PC-9 (cell line): ENCODE results near the gene LRP1B. TPM values are rescaled to one million over a fixed set of nuclear protein-coding genes. Genes with fewer than 3 reads are reported as not detected.

Source experiments
- BruUV-seq: library from RNA; stranded (reverse); fragments of 400-500 nt; replicated peaks from 2 replicates; lab custom pipeline; 2021; lab: Mats Ljungman, UMichigan
- CTCF ChIA-PET: fragments of 300-600 bp; sonication (Branson Sonifier 250); formaldehyde crosslinking; loops from one replicate; lab custom pipeline; 2022; ENCODE audit warnings: antibody characterized with exemption; lab: Charles Lee
- POLR2A ChIA-PET: fragments of 300-600 bp; sonication (Branson Sonifier 250); formaldehyde crosslinking; loops from one replicate; lab custom pipeline; 2022; ENCODE audit warnings: antibody characterized with exemption; ENCODE audit not compliant: unreplicated experiment; lab: Charles Lee
- DNase-seq, 2 experiments: peaks; one replicate each; pipeline versions ENCODE4 v3.0.0 to v3.0.0-alpha.2; 2015 to 2022; ENCODE audit warnings: mixed read lengths in 1 of 2
- H2AFZ ChIP-seq: fragments of 200-600 bp; sonication (generic); 2 replicates; pipeline ENCODE4 v1.8.1; 2017; ENCODE audit warnings: antibody characterized with exemption
- H3F3A ChIP-seq: fragments of 200-600 bp; sonication (generic); 2 replicates; pipeline ENCODE4 v1.8.1; 2017; ENCODE audit warnings: antibody characterized with exemption, mild to moderate bottlenecking, low read depth; ENCODE audit not compliant: insufficient read depth
- H3K27ac ChIP-seq: fragments of 200-600 bp; sonication (generic); 2 replicates; pipeline ENCODE4 v1.6.1; 2016; ENCODE audit warnings: mixed run types
- H3K27me3 ChIP-seq: fragments of 200-600 bp; sonication (generic); 2 replicates; pipeline ENCODE4 v1.6.1; 2016; ENCODE audit warnings: low read depth, mixed run types; ENCODE audit not compliant: insufficient read depth
- H3K36me3 ChIP-seq: fragments of 200-600 bp; sonication (generic); 2 replicates; pipeline ENCODE4 v1.6.1; 2016; ENCODE audit warnings: low read depth, mixed run types
- H3K4me1 ChIP-seq: fragments of 200-600 bp; sonication (generic); replicated peaks from 2 replicates; pipeline ENCODE4 v1.6.1; 2016; ENCODE audit warnings: mixed run types; ENCODE audit not compliant: insufficient read depth
- H3K4me2 ChIP-seq: fragments of 200-600 bp; sonication (generic); 2 replicates; pipeline ENCODE4 v1.6.1; 2017; ENCODE audit warnings: mixed run types
- H3K4me3 ChIP-seq: fragments of 200-600 bp; sonication (generic); 2 replicates; pipeline ENCODE4 v1.6.1; 2016; ENCODE audit warnings: mixed run types
- H3K79me2 ChIP-seq: fragments of 200-600 bp; sonication (generic); 2 replicates; pipeline ENCODE4 v1.6.1; 2017; ENCODE audit warnings: low read depth, mixed run types
- H3K9me2 ChIP-seq: fragments of 200-600 bp; sonication (generic); 2 replicates; pipeline ENCODE4 v1.8.1; 2017; ENCODE audit warnings: mild to moderate bottlenecking; ENCODE audit not compliant: insufficient read depth
- H3K9me3 ChIP-seq: fragments of 200-600 bp; sonication (generic); 2 replicates; pipeline ENCODE4 v1.8.1; 2016; ENCODE audit warnings: low read depth; ENCODE audit not compliant: insufficient read depth
- H4K20me1 ChIP-seq: fragments of 200-600 bp; sonication (generic); 2 replicates; pipeline ENCODE4 v1.8.1; 2017; ENCODE audit not compliant: insufficient read depth
- EZH2 ChIP-seq: fragments of 200-600 bp; sonication (generic); IDR thresholded peaks from 2 replicates; pipeline ENCODE4 v1.8.0; 2017; ENCODE audit warnings: antibody characterized with exemption, low read depth
- intact Hi-C: fragments of 100-400 bp; cut with micrococcal nuclease; formaldehyde crosslinking; loops from one replicate; pipeline ENCODE4 v1.10.0; 2022; ENCODE audit not compliant: unreplicated experiment
- total RNA-seq: library from RNA; stranded (reverse); gene quantifications from 2 replicates; pipeline ENCODE4 v1.2.3, GENCODE V29; 2021
- TF ChIP-seq, protein P1 (sequence below): fragments of 200-600 bp; sonication (generic); conservative IDR thresholded peaks from 2 replicates; pipeline ENCODE4 v1.6.1; 2017; ENCODE audit warnings: mixed run types, antibody characterized with exemption, mild to moderate bottlenecking, moderate library complexity

The LRP1B gene
- total RNA-seq, 1 experiment from 2014 or later, result 1.7 TPM

DNA sequence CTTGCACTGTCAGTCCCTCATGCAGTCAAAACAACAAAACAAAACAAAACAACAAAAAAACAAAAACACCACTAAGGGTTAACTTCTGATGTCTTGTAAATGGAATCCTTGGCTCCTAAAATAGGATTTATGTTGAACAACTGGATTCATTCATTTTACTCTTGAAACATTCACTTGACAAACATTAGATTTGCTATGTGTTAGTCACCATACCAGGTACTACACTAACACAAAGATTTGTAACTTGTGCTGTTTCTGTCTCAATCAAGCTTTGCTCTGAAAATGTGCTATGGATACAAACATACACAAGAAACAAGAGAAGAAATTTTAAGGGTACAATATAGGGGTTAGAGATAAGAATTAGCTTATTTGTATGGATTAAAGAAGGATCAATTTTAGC lies 812.8 kb downstream of the LRP1B start:
- TF ChIP-seq EZH2, result no peak
- TF ChIP-seq, protein P1, sequence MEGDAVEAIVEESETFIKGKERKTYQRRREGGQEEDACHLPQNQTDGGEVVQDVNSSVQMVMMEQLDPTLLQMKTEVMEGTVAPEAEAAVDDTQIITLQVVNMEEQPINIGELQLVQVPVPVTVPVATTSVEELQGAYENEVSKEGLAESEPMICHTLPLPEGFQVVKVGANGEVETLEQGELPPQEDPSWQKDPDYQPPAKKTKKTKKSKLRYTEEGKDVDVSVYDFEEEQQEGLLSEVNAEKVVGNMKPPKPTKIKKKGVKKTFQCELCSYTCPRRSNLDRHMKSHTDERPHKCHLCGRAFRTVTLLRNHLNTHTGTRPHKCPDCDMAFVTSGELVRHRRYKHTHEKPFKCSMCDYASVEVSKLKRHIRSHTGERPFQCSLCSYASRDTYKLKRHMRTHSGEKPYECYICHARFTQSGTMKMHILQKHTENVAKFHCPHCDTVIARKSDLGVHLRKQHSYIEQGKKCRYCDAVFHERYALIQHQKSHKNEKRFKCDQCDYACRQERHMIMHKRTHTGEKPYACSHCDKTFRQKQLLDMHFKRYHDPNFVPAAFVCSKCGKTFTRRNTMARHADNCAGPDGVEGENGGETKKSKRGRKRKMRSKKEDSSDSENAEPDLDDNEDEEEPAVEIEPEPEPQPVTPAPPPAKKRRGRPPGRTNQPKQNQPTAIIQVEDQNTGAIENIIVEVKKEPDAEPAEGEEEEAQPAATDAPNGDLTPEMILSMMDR, result no peak
- BruUV-seq, result no TSS peak
- ChIA-PET CTCF (no interaction called here), POLR2A (no interaction called here)
- Histone ChIP-seq H3K79me2 (no peaks in the 10 kb centered on the region), H4K20me1 (no peaks in the 10 kb centered on the region), H3K9me2 (no peaks in the 10 kb centered on the region), H3K4me1 (no peaks in the 10 kb centered on the region), H3K27me3 (no peaks in the 10 kb centered on the region), H3K9me3 (no peaks in the 10 kb centered on the region), H3K36me3 (no peaks in the 10 kb centered on the region), H3F3A (no peaks in the 10 kb centered on the region), H2AFZ (no peak overlapping the region), H3K4me2 (no peak overlapping the region), H3K4me3 (no peak overlapping the region), H3K27ac (no peak overlapping the region)
- intact Hi-C loops, result no loop called here
- DNase-seq, result no peak

DNA sequence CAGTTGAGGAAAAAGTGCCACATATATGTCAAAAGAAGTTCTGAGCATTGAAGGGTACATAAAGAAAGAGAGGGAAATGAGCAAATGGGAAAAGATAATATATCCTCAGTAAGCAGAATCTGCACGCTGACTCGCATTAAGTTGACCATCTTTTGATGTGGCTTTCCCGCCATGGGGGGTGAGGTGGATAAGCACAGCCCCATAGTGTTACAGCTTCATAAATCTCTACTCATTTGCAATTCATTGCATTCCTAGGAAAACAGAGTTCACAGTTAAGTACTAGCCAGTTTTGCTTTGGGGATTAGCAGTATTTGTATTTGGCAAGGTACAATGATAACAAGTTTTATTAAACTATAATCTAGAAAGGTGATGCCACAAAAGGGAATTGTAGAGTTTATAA lies 814.2 kb downstream of the LRP1B start:
- POLR2A ChIA-PET, result no interaction called here
- Histone ChIP-seq H3K4me1 (no peaks in the 10 kb centered on the region), H2AFZ (no peak overlapping the region), H3K9me2 (no peaks in the 10 kb centered on the region), H3F3A (no peaks in the 10 kb centered on the region), H3K27ac (no peak overlapping the region), H3K9me3 (no peaks in the 10 kb centered on the region), H3K27me3 (no peaks in the 10 kb centered on the region), H4K20me1 (no peaks in the 10 kb centered on the region), H3K4me3 (no peak overlapping the region), H3K36me3 (no peaks in the 10 kb centered on the region), H3K79me2 (no peaks in the 10 kb centered on the region), H3K4me2 (no peak overlapping the region)
- intact Hi-C loops, result no loop called here
- TF ChIP-seq, protein P1, result no peak
- CTCF ChIA-PET, result no interaction called here
- no TSS peak for BruUV-seq
- DNase-seq, result no peak

DNA sequence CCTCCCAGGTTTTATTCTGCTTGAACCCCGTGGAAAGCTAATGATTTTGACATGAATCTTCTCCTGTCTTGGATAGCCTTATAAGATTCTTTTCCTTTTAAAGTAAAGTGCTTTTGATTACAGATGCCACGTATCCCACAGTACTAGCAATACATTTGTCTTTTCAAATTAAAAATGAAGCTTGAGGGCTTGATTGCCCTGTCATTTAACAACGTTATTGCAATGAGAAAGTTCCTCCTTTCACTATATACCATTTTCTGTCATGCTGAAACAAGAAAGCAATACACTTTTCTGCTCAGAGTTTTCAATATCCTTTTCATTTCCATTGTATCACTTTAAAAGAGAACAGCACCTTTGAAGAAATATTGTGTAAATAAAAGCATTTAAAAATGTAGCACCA lies 814.7 kb downstream of the LRP1B start:
- no peak for TF ChIP-seq EZH2
- TF ChIP-seq, protein P1, result no peak
- H3K9me3 ChIP-seq, result no peaks in the 10 kb centered on the region
- no peak overlapping the region for H3K4me3 ChIP-seq
- CTCF ChIA-PET, result no interaction called here
- DNase-seq, result no peak
- H3K79me2 ChIP-seq, result no peaks in the 10 kb centered on the region
- H3F3A ChIP-seq, result no peaks in the 10 kb centered on the region
- H3K9me2 ChIP-seq, result no peaks in the 10 kb centered on the region
- POLR2A ChIA-PET, result no interaction called here
- H3K4me1 ChIP-seq, result no peaks in the 10 kb centered on the region
- BruUV-seq, result no TSS peak
- H3K27me3 ChIP-seq, result no peaks in the 10 kb centered on the region
- intact Hi-C loops, result no loop called here
- no peaks in the 10 kb centered on the region for H3K36me3 ChIP-seq
- H2AFZ ChIP-seq, result no peak overlapping the region
- H4K20me1 ChIP-seq, result no peaks in the 10 kb centered on the region
- H3K4me2 ChIP-seq, result no peak overlapping the region
- no peak overlapping the region for H3K27ac ChIP-seq
